GM04503 (cell line): ENCODE measurements around the gene ZNF75A.

Experiments used
- DNase-seq: peaks from one replicate; pipeline ENCODE4 v3.0.0-alpha.2; 2012; ENCODE audit warnings: low read depth

The ZNF75A gene

DNA sequence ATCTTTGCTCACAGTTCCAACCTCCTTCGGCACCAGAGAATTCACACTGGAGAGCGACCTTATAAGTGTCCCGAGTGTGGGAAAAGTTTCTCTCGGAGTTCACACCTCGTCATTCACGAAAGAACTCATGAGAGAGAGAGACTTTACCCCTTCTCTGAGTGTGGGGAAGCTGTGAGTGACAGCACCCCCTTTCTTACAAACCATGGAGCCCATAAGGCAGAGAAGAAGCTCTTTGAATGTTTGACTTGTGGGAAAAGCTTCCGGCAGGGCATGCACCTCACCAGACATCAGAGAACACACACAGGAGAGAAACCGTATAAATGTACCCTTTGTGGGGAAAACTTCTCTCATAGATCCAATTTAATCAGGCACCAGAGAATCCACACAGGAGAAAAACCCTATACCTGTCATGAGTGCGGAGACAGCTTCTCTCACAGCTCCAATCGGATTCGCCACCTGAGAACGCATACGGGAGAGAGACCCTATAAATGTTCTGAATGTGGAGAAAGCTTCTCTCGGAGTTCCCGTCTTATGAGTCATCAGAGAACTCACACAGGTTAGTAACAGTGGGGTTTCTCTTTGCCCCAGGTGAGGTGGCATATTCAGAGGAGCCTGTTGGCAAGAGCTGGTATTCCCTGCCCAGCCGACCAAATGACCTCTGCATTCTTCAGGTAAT lies 15.2 kb upstream of the ZNF75A start:
- DNase-seq = no peak

DNA sequence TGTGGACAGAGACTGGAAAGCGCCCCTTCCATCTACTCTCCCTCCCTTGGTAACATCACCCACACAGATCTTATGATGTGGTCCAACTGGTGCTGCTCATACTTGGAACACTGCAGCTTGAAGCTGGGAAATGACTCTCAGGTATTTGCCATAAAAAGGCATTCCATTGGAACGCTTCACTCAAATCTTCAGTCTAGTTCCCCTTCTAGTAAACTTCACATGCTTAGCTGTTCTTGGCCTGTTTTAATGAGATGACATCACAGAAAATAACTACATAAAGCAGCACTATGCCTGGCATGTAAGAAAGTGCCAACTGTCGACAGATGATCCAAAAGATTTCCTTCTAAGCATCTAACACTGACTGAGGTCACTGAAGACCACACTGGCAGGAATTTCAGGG lies 12.7 kb upstream of the ZNF75A start:
- DNase-seq = peak; percentile 84

DNA sequence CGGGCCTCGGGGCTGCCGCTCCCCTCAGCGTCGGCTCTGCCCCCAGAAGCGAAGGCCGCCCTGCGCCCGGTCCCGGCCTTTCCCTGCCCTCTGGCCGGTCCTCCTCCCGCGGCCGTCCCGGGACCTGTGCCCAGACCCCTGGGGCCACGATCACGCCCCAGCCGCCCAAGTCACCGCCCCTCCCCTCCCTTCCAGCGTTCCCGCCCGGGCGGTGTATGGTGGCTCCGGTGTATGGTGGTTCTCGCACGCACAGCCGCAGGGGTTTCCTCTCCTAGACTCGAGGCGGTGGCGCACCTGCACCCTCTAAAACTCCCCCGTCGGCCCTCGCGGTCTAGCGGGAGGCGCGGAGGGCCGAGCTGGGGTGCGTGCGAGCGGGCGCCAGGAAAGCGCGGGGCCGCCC lies 10.1 kb upstream of the ZNF75A start:
- no peak for DNase-seq

DNA sequence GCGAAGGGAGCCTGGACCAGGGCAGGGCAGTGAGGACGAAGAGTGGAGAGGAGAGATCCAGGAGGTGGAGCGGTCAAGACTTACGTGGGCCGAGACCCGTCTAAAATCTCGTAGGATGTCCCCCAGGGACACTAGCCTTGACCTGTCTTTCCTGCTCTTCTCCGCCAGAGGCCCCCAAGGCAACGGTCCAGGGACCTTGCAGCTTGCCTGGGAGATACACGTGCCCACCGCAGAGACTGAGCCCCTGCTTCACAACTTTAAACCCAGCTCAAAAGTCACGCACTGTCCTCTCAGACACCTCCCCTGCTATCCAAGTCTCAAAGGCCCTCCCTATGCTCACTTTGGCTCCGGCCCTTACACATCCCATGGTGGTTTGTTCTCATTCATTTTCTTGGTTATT lies 9.5 kb upstream of the ZNF75A start:
- no peak for DNase-seq

DNA sequence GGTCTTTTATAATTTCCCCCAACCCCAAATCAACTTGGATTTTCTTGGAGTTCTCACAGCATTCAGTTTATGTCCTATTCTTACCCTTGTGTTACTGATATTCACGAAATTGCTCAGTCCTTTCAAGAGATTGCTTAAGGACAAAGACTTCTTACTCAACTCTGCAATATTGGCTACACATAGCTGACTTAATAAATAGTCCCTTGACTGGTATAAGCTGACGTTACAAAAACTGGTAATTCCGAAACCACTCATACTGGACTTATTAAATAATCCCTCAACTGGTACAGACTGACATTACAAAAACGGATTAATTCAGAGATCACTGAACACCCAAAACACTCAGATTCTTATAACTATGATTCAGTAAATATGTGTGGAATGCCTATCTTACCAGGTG lies 927 bp upstream of the ZNF75A start:
- DNase-seq = no peak

DNA sequence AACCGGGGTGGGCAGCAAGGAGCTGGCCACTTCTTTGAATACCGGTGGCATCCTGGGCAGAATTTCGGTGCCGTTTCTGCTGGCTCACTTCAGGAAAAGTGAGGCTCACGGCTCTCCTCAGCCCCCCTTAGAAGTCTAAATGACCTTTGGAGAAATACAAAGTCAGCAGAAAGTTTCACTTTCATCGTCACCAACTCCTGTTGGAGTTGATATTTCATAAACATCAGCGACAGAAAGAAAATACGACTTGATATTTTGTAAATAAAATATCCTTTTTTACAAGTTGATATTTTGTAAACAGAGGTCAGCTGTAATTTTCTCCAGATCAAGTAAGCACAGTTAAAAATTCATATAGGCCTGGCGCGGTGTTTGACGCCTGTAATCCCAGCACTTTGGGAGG lies 781 bp downstream of the ZNF75A start:
- DNase-seq = no peak

DNA sequence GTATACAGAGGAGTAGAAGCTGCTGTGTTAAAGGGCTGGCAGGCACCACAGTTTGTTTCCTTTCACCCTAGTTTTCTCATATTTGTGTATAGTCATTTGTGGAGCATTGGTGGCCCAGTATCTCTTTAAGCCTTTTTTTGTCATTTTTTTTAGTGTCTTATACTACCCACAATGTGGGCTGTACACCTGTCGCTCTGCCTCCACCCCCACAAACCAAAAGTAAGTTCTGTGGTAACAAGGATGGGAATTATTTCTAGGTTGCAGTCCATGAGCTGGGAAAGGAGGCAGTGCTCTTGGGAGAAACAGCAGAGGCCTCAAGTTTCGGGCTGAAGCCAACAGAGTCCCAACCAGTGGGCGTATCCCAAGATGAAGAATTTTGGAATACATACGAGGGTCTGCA lies 6.2 kb downstream of the ZNF75A start:
- no peak for DNase-seq

DNA sequence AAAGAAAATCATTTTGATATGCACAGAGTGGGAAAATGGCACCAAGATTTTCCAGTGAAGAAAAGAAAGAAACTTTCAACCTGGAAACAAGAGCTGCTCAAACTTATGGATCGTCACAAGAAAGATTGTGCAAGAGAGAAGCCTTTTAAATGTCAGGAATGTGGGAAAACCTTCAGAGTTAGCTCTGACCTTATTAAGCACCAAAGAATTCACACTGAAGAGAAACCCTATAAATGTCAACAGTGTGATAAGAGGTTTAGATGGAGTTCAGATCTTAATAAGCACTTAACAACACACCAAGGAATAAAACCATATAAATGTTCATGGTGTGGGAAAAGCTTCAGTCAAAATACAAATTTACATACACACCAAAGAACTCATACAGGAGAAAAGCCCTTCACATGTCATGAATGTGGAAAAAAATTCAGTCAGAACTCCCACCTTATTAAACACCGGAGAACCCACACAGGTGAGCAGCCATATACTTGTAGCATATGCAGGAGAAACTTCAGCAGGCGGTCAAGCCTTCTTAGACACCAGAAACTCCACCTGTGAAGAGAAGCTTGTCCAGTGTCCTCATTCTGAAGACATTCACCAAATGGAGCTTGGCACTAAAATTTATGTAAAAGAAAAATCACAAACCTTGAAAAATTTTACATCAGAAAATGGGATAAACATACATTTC lies 12.2 kb downstream of the ZNF75A start:
- no peak for DNase-seq

DNA sequence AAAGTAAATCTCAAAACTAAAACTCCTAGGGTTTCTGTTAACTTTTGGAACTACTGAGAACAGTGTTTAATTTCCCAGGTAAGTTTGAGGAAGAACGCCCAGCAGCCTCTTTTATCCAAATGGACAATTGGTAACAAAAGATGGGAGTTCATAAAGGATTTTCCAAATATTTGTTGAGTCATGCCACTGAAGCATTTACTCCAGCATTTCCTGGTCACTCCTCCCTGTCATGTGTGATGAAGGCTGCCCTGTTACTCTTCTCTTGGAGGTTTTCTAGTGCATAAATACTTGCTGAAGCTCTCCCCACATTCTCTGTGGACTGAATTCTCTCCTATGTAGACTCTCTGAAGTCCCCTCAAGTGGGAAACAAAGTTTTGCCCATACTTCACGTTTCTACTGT lies 16.5 kb downstream of the ZNF75A start:
- no peak for DNase-seq

DNA sequence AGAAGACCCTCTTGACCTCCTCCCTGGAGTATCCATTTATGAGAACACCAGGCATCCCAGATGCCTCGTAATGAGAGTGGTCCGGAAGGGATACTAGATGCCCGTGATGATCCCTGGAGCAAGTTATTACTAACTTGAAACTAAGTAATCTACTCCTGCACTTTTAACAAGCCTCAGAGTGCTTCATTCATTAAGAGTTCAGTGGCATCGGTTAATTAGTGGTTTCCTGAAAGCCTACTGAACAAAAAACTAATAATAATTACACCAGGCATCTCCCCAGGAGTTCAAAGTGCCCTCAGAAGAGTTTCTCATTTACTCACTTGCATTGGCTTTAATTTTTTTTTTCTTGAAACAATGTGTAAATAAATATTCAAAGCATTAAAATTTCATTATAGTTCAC lies 22.2 kb downstream of the ZNF75A start:
- DNase-seq = no peak

DNA sequence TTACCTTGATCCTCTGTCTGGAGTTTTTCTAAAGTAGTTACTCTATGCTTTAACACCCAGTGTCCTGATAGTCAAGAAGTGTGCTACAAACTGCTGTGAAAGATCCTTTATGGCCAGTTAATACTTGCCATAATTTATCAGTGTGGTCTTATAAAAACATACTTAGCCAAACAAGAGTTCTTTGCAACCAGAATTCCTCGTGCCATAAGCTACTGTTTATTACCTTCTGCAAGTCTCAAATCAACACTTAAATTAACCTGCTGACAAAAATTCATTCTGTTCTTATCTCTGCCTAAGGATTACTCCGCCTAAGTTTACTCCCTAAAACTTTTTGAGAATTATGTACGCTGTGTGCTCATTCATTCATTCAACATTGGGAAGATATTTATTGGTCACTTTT lies 22.8 kb downstream of the ZNF75A start:
- no peak for DNase-seq

DNA sequence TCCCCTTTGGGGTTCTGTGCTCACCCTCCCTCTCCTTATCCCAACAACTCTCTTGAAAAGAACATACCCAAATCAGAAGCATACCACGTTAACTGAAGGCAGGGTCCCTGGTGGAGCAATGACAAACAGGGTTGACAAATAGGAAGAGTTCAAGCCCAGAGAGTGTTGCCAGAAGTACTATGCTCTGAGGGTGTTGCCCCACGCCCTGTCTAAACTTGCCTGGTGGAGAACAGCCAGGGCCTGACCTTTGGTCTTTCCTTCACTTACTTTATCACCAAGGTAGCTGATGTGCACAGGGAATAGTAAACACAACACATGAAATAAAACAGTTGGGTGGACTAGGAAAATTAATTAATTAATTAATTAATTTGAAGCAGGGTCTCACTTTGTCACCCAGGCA lies 23.3 kb downstream of the ZNF75A start:
- DNase-seq = no peak

DNA sequence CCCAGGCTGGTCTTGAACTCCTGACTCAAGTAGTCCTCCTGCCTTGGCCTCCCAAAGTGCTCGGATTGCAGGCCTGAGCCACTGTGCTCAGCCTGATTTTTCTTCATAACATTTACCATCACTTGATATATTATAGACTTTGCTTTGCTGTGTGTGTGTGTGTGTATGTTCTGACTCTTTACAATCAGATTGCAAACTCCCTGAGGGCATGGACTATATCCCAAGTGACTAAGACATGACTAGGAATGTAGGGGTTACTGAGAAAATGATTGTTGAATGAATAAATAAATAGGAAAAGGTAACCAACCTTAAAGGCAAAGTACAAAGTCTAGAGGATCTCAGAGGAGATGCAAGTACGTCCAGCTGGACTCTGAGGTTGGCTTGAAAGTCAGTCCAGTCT lies 40.7 kb downstream of the ZNF75A start:
- DNase-seq = no peak

DNA sequence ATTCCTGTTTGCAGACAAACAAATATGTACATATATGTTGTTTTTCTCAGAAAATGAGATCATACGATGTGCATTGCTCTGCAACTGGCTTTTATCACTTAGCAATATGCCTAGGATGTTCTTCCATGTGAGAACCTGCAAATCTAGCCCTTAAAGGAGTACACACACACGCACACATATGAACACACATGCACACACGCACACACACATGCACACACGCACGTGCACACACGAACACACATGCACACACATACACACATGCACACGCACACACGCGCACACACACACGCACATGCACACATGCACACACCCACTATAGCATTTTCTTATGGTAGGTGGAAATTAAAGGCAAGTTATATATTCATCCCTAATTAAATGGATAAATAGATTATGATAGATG lies 42.3 kb downstream of the ZNF75A start:
- DNase-seq = no peak

DNA sequence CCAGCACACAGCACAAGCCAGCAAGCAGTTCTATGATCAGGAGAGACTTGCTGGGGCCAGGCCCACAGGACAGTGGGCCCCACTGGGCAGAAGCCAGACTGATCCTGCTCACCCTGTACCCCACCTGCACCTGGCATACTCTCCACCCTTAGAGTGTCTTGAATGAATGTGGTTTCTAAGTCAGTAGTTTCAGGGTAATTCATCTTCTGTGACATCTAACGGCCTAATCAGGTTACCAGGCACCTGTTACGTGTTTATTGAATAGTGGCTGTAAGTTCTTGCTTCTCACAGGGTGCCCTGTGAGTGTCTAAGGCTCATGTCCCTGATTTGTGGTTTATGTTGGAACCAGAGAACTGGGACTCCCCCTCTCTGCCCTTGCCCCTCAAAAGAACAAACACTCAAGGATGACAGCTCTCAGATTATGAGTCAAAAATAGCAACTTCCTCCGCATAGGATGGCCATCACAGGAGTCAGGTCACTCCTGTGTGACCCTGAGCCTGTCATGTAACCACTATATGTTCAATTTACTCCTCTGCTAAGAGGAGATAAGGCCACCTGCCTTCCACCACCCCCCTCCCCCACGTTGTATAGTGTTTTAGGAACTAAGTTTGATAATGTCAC lies 43.4 kb downstream of the ZNF75A start:
- no peak for DNase-seq

DNA sequence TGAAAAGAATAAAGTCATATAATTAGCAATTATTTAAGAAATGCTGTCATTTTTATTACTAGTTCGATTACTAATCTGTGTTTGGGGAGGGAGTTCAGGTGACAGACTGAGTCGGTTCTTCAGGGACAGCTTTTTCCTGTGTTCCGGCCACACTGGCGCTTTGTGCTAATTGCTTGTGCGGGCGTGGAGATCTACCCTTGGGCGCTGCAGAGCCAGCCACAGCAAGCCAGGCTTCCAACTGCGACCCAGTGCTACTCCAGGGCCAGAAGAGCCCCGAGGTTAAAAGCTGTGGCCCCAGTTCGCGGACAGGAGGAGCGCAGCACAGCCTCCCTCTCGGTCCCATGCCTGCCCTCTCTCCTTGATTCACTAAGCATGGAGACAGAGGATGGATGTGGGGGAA lies 43.9 kb downstream of the ZNF75A start:
- no peak for DNase-seq

DNA sequence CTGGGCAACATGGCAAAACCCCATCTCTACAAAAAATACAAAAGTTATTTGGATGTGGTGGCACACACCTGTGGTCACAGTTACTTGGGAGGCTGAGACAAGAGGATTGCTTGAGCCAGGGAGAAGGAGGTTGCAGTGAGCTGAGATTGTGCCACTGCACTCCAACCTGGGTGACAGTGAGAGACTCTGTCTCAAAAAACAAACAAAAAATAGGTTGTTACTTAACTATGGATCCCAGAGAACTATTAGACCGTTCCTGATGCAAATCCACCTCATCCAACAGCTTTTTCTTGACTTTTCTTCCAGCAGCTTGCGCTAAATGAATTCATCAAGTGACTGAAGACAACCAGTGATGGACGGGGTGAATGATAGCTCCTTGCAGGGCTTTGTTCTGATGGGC lies 50.3 kb downstream of the ZNF75A start, which contains the start of gene OR2C1:
TSS of gene OR2C1 (plus strand) at position 301 of the 400 bp plus-strand sequence. CDS start at position 353, 52 bp downstream.
- DNase-seq = no peak

DNA sequence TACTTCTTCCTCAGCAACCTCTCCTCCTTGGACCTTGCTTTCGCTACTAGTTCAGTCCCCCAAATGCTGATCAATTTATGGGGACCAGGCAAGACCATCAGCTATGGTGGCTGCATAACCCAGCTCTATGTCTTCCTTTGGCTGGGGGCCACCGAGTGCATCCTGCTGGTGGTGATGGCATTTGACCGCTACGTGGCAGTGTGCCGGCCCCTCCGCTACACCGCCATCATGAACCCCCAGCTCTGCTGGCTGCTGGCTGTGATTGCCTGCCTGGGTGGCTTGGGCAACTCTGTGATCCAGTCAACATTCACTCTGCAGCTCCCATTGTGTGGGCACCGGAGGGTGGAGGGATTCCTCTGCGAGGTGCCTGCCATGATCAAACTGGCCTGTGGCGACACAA lies 50.8 kb downstream of the ZNF75A start:
- DNase-seq = no peak

DNA sequence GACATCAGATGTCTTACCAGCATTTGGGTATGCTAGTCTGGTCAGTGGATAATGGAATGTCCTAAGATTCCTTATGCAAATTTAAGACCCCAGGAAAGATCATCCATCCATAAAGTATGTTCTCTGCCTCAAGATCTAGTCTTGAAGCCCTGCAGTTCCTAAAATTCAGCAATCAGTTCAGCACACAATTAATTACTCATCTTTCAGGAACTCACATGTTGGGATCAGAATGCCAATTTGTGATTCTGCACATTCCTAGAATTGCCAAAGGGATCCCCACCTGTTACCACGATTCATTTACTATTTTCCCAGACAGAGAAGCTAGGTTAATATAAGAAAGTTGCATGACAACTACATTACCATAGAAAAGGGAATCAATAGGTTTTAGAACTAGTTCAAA lies 53.6 kb downstream of the ZNF75A start:
- DNase-seq = no peak

DNA sequence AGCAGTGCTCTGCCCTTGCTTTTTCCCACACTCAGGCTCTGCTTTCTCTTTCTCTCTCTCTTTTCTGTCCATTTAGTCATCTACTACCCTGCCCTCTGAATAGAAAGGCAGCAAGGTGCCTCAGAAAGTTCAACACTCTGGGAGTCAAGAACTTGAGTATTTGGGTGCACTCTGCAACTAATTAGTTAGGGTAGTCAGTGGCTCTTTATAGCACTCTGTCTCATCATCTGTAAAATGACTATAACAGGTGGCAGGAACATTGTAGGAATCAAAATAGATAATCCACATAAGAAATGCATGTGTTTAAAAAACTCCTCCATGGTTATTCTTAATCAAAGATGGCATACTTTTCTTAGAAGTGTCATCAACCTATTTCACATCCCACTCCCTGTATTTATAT lies 57.6 kb downstream of the ZNF75A start:
- no peak for DNase-seq

DNA sequence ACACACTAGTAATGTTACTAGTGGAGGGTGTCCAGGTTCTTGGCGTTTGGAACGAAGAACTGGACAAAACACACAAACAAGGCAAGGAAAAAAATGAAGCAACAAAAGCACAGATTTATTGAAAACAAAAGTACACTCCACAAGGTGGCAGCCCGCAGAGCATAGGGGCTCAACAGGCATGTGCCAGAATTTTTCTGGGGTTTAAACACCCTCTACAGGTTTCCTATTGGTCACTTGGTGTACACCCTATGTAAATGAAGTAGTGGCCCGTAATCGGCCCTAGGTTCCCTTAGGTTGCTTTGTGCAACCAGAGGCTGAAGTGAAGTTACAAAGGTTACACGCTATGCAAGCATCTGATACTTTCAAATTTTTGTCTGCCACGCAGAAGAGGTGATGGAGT lies 58.5 kb downstream of the ZNF75A start:
- DNase-seq = no peak

DNA sequence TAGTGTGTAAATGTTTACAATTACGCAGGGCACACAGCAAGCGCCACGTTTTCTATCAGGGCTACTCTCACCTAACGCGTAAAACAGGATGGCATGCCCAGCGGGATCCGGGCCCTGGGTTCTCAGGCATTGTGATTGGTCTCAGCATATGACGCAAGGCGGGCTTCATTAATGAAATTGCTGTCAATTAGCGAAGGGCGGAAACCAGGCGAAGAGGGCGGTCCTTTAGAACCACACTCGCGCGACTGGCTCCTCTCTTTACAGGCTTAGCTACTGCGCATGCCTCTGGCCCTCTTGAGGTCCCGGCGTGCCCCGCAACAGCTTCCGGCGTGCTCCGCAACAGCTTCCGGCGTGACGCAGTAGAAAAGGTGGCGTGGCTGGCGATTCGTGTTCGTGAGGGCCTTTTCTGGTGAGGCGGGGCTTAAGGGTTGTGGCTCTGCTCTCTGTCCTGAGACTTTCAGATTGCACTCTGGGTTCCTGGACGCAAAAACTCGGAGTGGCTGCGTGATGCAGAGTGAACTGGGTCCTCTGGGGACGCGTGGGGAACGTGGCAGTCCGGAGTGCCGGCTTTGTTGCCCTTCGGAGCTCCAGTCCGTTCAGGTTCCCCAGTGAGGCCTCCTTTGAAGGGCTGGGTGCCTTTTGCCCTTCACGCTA lies 59.6 kb downstream of the ZNF75A start:
- DNase-seq = peak; percentile 83
